Hepatocyte (in vitro differentiated cells): Measurements from ENCODE around the gene LRRC8D.

Experiments used
- EZH2phosphoT487 ChIP-seq: fragments of 200-600 bp; sonication (generic); IDR thresholded peaks from one replicate; pipeline ENCODE4 v1.6.1; 2018; ENCODE audit warnings: antibody characterized with exemption, mild to moderate bottlenecking, low read depth, moderate library complexity; ENCODE audit not compliant: unreplicated experiment, severe bottlenecking
- TF ChIP-seq, protein P1 (sequence below): fragments of 200-600 bp; sonication (generic); IDR thresholded peaks from 2 replicates; pipeline ENCODE4 v1.5.1; 2016; ENCODE audit warnings: antibody characterized with exemption, mild to moderate bottlenecking; ENCODE audit not compliant: poor library complexity

DNA sequence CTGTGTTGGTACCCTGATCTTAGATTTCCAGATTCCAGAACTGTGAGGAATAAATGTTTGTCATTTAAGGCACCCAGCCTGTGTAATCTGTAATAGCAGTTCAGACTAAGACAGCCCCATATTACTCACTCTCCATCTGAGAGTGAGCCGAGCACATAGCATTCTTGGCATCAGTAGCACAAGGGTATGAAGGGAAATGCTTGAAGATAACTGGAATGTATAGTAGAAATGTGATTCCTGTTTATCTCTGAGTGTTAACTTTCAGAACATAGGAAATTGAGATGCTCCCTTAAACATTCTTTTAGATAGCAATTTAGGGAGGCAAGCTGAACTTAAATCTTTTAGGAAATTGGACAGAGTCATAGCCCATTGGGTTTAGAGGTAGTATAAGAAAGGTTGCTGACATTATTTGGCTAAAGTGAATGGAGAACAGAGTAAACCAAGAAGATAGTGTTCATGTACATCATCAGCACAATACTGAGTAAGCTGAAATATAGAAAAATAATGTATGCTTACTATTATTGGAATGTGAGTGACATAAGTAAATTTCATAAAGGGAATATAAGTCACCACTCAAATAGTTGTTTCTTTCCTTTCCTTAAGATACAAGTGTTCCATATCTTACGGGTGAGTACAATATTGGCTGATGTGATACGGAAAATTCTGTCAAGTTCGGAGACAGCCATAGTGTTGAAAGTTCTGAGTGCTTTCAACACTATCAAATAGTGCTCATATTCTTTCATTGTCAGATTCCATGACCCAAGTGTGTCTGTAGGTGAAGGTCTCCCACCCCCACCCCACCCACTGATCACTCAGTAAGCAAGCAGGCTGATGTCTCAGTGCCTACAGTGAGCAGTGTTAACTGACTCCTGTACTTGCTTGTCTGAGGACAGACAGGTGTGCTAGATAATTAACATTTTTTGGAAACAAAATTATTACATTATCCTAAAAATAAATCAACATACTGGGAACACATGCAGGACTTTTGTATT, 73.7 kb downstream of the LRRC8D start:
- TF ChIP-seq, protein P1, sequence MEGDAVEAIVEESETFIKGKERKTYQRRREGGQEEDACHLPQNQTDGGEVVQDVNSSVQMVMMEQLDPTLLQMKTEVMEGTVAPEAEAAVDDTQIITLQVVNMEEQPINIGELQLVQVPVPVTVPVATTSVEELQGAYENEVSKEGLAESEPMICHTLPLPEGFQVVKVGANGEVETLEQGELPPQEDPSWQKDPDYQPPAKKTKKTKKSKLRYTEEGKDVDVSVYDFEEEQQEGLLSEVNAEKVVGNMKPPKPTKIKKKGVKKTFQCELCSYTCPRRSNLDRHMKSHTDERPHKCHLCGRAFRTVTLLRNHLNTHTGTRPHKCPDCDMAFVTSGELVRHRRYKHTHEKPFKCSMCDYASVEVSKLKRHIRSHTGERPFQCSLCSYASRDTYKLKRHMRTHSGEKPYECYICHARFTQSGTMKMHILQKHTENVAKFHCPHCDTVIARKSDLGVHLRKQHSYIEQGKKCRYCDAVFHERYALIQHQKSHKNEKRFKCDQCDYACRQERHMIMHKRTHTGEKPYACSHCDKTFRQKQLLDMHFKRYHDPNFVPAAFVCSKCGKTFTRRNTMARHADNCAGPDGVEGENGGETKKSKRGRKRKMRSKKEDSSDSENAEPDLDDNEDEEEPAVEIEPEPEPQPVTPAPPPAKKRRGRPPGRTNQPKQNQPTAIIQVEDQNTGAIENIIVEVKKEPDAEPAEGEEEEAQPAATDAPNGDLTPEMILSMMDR, result no peak
- no peak for TF ChIP-seq EZH2phosphoT487
